ENCODE measurements around the gene TMEM215.
"Not testable (repeated sequence)": the region's sequence is repeated elsewhere in the genome, so short reads cannot be mapped to it uniquely, and the experiment has no call there.

TMEM215 gene, protein sequence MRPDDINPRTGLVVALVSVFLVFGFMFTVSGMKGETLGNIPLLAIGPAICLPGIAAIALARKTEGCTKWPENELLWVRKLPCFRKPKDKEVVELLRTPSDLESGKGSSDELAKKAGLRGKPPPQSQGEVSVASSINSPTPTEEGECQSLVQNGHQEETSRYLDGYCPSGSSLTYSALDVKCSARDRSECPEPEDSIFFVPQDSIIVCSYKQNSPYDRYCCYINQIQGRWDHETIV

DNA sequence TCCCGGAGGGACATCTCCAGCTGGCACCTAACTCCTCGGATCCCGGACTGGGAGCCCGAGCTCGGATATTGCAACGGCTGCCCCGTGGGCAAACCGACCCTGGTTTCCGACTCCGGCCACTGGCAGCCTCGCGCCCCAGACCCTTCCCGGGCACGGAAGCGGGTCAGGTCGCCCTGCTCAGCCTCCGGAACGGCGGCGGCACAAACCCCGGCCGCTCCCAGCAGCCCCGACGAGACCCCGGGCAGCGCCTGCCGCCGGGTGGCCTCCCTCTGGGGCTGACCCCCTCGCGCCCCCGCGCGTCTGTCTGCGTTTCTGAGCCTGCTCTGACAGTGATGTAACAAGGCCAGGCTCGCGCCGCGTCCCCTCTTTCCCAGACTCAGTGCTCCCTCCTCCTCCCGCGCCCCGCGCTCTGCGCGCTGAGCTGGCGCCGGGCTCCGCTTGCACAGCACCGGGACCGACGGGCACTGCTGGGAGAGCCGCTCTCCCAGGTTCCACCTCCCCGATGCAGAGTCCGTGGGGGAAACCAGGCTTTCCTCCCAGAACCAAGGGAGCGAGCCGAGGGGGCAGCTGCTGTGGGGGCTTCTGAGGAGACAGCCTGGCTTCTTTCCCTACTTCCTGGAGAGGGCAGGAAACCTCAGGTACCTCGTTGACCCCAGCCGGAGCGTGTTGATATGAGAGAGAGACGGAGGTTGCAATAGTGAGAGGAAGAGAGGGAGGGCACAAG, at the start of gene TMEM215:
Gene TMEM215, plus strand, starts transcription at position 373 of the 724 bp plus-strand sequence. CDS start 644 bp downstream, outside the sequence.
- DNase-seq (ENCODE audit: low spot score), result no peak

DNA sequence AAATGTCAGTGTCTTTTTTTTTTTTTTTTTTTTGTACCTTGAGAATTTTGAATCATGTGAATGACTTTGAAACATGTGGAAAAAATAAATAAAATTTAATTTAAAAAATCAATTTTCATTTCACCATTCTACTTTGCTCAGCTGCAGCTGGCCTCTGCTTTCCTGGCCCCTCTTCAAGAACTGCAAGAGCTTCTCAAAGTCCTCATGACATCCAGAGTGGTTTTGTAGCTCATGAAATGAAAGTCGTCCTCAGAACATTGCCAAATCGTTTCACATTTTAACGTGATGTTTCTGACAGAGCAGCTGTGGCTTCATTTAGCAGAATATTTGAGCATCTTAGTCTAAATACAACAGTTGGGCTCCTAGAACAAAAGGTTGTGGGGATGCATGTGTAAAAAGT, 47.9 kb upstream of the TMEM215 start:
- no peak for DNase-seq (ENCODE audit: low spot score)

DNA sequence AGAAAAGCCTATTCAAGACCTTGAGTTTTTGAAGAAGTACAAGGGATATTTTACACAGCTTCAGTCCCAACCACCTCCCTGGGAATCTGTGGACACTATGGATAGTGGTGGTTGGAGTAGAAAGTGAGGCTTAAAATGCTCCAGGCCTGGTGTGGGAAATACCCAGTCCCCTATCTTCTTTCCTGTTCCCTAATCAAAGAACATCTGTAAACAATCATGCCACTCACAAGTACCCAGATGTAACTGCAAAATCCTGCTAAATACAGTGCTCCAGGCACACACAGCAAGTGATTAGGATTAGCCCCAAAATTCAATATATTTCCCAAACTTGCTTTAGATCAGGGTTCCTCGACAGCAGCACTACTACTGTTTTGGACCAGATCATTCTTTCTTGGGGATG, 46.0 kb upstream of the TMEM215 start:
- DNase-seq (ENCODE audit: low spot score), result no peak

DNA sequence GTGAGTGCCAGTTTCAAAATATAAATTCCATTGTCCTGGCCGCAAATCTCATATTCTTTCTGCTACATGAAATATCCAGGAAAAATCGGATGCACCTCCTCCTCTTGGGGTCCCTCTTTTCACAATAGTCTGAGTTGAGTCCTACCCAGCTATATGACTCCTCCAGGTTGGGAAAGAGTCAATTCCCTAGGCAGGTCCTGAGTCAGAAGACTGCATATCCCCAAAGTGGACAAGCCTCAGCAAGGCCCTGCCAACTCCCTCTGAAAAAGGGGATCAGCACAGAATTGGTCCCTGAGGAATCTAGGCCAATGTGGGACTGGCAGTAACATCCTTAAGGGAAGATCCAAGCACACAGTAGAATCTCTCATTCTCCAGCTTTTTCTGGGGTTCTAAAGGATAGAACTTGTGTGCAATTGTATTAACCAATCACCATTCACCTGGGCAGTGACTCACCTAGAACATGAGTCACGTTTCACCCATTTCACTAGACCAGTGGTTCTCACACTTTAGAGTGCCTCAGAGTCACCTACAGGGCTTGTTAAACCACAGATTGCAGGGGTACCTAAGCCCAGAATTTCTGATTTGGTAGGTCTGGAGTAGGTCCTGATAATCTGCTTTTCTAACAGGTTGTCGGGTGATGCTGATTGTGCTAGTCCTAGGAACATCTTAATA, 44.7 kb upstream of the TMEM215 start:
- peak; percentile 49 for DNase-seq (ENCODE audit: low spot score)

DNA sequence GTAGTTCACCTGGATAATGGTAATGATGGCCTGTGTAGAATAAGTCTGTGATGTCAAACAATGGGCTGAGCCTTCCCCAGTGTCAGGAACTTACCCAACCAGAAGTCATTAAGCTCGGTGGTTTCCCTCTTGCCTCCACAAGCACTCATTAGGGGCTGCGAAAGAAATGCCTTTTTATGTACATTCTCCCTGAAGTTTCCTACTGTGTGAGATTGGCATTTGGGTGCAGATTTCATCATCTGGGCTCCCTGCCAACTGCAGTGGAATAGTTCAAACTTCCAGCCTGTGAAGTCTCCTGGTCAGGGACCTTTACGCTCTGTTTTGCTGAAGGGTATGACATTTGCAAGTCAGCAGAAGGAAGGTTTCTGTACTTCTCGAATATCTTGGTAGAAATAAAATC, 41.6 kb upstream of the TMEM215 start:
- DNase-seq (ENCODE audit: low spot score), result peak; percentile 49

DNA sequence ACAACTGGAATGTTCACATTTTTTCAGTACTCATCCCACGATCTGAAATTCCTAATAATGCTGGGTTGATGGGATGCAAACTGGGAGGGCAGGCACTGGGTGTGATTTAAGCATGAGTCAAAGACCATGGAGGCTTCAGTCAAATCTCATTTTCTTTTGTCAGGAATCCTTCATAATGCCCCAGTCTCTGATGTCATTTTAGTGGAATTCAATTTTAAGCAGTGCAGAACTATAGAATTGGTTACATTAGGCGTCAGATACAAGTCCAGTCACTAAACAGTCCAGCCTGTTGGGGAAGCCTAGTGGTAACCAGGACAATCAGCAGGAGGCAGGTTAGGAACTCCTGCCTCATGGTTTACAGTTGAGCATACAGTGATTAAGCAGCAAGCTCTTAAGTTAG, 41.0 kb upstream of the TMEM215 start:
- DNase-seq (ENCODE audit: low spot score), result peak; percentile 37

DNA sequence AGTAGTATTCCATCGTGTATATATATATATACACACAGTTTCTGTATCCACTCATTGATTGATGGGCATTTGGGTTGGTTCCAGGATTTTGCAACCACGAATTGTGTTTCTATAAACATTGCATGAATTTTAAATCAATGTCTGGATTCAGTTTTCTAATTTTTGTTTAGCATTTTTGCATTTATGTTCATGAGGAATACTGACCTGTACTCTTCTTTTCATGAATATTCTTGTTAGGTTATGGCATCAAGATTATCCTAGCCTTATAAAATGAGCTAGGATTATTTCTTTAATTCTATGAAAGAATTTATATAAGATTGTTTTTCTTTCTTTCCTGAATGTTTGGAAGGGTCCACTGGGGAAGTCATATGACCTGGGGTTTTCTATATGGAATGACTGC, 35.3 kb upstream of the TMEM215 start:
- DNase-seq (ENCODE audit: low spot score), result no peak

DNA sequence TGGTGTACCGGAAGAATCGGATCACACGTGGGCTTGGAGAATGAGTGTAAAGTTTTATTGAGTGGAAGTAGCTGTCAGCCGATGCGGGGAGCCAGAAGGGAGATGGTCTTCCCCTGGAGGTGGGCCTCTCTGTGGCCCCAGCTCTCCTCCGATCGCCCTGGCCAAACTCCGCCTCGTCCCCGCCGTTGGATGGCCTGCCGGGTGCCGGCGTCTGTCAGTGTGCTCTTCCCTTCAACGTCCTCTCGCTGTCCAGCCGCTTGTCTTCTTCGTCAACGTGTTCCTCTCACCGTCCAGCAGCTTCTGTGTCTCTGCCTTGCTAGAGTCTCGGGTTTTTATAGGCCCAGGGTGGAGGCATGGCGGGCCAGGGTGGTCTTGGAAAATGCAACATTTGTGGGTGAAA, 27.6 kb upstream of the TMEM215 start:
- no peak for DNase-seq (ENCODE audit: low spot score)

DNA sequence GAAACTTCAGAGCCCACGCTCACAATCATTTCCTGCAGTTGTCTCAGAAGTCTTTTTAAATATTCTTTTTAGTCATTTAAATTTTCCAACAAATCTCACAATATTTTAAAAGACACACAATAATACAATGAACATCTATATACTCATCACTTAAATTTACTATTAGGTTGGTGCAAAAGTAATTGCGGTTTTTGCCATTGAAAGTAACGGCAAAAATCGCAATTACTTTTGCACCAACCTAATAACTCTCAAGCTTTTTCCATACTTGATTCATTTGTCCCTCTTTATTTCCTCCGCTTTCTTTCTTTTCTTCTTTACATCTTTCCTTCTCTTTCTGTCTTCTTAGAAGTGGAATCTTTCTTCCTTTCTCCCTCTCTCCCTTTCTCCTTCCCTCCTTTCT, 19.2 kb upstream of the TMEM215 start:
- DNase-seq (ENCODE audit: low spot score), result no peak

DNA sequence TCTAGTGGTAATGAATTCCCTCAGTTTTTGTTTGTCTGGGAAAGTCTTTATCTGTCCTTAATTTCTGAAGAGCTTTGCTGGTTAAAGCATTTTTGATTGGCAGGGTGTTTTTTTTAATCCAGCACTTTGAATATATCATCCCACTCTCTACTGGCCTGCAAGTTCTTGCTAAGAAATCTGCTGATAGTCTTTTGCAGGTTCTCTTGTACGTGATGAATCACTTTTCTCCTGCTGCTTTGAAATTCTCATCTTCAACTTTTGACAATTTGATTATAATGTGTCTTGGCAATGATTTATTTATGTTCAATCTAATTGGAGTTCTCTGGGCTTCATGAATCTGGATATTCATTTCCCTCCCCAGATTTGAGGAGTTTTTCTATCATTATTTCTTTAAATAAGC, 8.1 kb upstream of the TMEM215 start:
- no peak for DNase-seq (ENCODE audit: low spot score)

DNA sequence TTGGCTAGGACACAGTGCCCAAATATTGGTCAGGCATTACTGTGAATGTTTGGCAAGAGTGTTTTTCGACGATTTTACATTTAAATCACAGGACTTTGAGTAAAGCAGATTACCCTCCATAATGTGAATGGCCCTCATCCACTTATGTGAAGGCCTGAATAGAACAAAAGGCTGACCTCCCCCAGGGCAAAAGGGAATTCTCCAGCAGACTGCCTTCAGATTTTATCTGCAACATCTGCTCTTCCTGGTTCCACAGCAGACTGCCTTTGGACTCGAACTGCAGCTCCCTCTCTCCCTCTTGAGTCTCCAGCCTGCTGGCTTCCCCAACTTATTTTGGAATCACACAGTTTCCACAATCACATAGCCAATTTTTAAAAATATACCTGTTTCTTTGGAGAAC, 7.1 kb upstream of the TMEM215 start:
- DNase-seq (ENCODE audit: low spot score), result no peak

DNA sequence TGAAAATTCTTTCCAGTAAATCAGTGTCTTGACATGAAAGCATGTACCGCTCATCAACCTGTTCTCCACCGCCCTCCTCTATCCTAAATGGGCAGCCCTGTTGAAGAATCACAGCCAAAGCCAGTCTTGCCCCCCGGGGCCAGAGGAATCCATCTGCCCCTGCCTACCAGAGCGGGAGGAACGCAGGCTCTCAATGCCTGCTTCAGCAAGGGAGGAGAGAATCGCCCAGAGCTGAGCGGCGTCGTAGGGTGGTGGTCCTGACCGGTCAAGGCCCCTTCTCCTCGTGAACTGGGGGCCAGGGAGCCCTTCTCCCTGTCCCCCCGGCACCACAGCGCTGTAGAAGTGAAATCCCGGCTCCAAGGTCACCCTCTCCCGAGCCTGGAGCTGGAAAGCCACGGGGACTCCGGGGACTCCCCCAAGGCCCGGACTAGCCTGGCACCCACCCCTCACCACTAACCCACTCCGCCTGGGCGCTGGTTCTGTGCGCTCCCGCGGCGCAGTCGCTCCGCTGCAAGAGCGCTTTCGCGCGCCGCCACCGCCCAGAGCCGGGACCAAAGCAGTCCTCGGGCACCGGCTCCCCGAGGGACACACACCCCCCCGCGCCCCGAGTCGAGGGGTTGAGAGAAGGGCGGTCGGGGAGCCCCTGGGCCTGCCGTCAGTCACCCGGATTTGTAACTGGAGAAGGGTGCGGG, 718 bp upstream of the TMEM215 start:
- DNase-seq (ENCODE audit: low spot score), result no peak

DNA sequence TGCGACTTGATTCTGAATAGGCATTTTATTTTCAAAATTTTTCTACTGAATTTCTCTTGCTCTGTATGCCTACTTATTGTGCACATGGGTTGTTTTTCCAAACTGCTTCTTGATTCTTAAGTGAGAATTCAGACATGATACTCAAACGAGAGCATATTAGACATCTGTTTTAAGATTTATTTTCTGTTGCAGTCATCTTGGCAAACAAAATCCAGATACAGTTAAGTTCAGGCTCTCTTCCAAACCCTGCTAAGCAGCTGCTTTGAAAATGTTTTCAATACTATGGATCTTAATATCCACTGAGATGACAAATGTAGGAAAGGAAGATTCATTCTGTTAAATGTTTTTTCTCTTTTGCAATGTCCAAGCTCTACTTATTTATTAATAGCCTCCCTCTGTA, 4.5 kb downstream of the TMEM215 start:
- no peak for DNase-seq (ENCODE audit: low spot score)

DNA sequence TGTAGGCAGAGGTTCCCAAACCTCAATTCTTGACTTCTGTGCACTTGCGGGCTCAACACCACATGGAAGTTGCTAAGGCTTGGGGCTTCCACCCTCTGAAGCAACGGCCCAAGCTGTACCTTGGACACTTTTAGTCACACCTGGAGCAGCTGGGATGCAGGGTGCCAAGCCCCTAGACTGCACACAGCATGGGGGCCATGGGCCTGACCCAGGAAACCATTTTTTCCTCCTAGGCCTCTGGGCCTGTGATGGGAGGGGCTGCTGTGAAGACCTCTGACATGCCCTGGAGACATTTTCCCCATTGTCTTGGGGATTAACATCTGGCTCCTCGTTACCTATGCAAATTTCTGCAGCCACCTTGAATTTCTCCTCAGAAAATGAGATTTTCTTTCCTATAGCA, 12.7 kb downstream of the TMEM215 start:
- DNase-seq (ENCODE audit: low spot score), result not testable (repeated sequence)

DNA sequence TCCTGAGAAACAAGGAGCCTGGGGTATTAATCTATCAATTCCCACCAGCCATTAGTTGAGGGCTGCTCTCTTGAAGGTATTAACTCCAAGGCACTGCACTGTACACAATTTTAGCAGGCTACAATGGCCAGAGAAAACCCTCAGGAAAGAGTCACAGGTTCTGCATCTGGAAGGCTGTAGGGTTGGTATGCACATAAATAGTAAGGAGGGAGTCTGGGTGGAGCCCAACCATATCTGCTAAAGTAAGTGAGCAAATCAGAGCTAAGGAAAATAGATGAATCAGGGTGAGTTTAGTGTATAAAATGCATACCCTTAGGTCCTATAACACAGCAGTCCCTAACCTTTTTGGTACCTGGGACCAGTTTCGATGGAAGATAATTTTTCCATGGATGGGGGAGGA, 18.2 kb downstream of the TMEM215 start:
- no peak for DNase-seq (ENCODE audit: low spot score)

DNA sequence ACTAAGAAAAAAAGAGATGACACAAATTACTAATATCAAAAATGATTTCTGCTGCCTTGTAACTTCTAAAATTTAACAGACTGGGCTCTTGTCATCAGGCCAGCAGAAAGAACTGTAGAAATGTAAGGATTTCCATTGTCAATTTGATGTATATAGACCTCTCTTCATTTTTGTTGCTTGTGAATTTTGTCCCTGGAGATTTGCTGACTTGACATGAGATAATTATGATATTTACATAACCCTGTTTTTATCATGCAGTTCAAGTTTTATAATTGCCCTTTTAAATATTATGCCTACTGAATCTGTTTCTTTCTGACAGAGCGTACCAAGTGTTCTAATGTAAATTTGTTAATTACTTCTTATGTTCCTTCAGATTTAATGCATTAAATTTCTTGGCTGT, 23.9 kb downstream of the TMEM215 start:
- no peak for DNase-seq (ENCODE audit: low spot score)

DNA sequence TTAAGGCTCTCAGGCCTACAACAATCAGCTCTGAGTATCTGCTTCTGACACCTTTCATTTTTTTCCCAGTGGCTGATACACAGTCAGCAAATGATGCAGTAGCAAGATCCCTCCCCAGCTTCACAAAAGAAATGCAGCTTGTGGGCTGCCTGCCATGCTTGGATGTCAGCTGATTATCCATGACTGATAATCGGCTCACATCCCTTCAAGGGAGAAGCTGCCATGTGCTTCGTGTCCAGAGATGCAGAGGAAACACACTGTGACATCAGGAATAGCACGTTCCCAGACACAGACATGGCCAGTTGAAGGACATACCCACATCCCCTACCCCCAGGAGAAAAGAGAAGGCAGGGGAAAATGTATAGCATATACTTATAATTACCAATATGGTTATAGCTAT, 27.9 kb downstream of the TMEM215 start:
- no peak for DNase-seq (ENCODE audit: low spot score)

DNA sequence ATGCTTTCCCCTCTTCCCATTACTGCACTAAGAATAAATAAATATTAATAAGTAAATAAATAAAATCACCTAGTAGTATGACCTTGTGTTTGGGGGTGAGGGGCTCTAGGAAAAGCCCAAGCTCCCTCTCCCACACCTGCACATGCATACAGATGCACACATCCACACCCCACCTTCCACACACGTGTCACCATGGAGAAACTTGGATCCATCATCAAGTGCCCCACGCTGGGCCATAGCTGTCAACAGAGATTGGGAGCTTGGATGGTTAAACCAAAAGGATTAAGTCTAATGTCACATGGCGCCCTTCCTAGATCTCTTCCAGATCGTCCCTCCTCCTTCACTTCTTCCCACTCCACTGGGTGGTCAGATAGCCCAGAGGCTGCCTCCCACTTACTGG, 37.0 kb downstream of the TMEM215 start:
- DNase-seq (ENCODE audit: low spot score), result no peak

DNA sequence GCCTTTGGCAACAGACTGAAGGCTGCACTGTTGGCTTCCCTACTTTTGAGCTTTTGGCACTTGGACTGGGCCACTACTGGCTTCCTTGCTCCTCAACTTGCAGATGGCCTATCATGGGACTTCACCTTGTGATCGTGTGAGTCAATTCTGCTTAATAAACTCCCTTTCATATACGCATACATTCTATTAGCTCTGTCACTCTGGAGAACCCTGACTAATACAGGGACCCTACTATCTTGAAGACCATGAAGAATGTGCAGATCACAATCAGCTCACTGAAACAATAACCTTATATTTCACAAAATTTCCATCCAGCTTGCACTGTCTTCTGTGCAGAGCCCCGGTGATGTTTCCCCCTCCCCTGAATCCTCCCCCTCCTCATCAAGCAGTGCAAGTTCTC, 39.8 kb downstream of the TMEM215 start:
- no peak for DNase-seq (ENCODE audit: low spot score)

DNA sequence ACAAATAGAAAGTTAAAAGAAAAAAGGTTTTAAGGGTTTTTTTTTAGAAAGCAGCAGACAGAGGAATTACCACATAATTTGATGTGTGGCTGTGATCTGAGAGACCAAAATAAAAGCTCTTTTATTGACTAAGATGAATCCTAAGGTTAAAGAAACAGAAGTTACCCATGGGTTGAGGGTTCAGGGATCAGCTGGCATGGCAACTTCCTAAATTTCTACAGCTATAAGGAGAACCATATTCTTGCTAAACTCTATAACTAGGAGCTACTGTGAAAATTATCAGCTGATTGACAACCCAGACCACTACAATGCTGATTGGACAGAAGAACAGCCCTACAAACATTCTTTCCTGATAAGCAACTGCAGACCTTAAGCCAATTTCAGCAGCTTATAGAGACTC, 40.2 kb downstream of the TMEM215 start:
- DNase-seq (ENCODE audit: low spot score), result no peak

DNA sequence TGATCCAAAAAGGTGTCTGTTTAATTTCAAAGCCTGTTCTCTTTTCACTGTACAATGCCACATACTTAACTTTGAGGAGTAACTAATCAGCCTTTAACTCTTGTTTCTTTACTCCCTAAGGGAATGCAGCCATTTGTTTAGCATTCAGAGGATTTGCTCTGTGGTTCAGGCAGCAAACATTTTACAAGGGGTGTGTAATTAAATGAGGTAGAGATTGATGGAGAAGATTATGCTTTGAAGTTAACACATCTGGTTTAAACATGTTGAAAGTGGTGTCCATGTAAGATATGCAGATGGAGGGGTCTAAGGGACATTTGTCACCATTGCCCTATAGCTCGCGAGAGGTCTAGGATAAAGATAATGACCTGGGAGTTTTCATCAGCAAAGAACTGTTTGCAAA, 41.9 kb downstream of the TMEM215 start:
- no peak for DNase-seq (ENCODE audit: low spot score)

DNA sequence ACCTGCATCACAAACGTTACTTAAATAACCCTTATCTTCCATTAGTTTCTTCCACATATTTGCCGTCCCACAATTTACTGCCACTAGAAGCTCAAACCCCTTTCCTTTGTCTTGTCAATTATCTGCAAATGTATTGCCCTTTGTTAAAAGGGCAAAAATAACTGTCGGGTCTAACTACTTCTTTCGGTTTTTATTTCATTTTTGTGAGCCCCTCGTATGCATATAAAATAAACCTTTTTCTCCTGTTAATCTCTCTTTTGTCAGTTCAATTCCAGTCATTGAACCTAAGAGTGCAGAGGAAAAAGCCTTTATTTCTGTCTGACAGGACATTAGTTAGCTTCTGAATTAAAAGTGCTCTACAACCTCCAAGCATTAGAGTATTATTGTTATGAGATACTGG, 45.5 kb downstream of the TMEM215 start:
- no peak for DNase-seq (ENCODE audit: low spot score)

DNA sequence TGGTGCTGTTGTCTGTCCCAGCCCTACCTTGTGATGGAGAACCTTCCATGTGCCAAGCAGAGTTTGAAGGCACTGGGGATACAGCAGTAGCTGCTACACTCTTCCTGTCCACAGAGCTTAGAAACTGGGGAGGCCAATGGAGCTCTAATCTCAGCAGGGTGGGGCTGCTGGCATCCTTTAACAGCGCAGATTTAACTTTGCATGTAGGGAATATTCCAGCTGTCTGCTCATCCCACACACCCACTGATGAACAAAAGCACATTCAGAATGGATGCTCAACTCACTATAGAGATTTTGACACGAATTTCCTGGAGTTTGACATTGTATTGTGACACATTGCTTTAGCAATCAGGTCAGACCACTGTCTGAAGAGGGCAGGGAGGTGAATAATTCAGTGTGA, 49.0 kb downstream of the TMEM215 start:
- DNase-seq (ENCODE audit: low spot score), result no peak

Data from kidney tubule cell (primary cell).